DMS114 treated with DMSO at 0.1 percent for 48 hours (cell line): ENCODE measurements around the gene NOS3.
"Not testable (repeated sequence)": the region's sequence is repeated elsewhere in the genome, so short reads cannot be mapped to it uniquely, and the experiment has no call there.

Source experiments
- DNase-seq: peaks from one replicate; lab custom pipeline; 2025; ENCODE audit not compliant: unreplicated experiment; lab: John Stamatoyannopoulos, UW

Gene NOS3

GRCh38 chr7:151032936-151033863 lies 42.4 kb downstream of the NOS3 start:
- DNase-seq: no peak

- DNase-seq: no peak
Measured at GRCh38 chr7:151033864-151034249, 43.0 kb downstream of the NOS3 start.

- no peak for DNase-seq
Measured at GRCh38 chr7:151034312-151035025, 43.7 kb downstream of the NOS3 start.

- no peak for DNase-seq
Measured at GRCh38 chr7:151035026-151035717, 44.4 kb downstream of the NOS3 start.

- DNase-seq: no peak
Measured at GRCh38 chr7:151035902-151036301, 45.1 kb downstream of the NOS3 start.

GRCh38 chr7:151038951-151039849 lies 48.4 kb downstream of the NOS3 start:
- no peak for DNase-seq

GRCh38 chr7:151039850-151040548 lies 49.2 kb downstream of the NOS3 start:
- no peak for DNase-seq

- no peak for DNase-seq
Measured at GRCh38 chr7:151040616-151041375, 50.0 kb downstream of the NOS3 start.

GRCh38 chr7:151043449-151043848 lies 52.6 kb downstream of the NOS3 start:
- DNase-seq: not testable (repeated sequence)

GRCh38 chr7:151043959-151044358 lies 53.1 kb downstream of the NOS3 start:
- no peak for DNase-seq

GRCh38 chr7:151045262-151045661 lies 54.4 kb downstream of the NOS3 start:
- DNase-seq: no peak

GRCh38 chr7:151045967-151046366 lies 55.1 kb downstream of the NOS3 start:
- no peak for DNase-seq

GRCh38 chr7:151046603-151047573 lies 56.1 kb downstream of the NOS3 start:
- DNase-seq: no peak

- no peak for DNase-seq
Measured at GRCh38 chr7:151047976-151048815, 57.4 kb downstream of the NOS3 start, which contains the start of gene ASIC3. Gene ASIC3 (plus strand): TSS chr7:151048531. CDS start chr7:151048886, 355 bp downstream.

GRCh38 chr7:151048911-151049463 lies 58.2 kb downstream of the NOS3 start:
- DNase-seq: no peak

GRCh38 chr7:151051108-151051507 lies 60.3 kb downstream of the NOS3 start:
- no peak for DNase-seq

- no peak for DNase-seq
Measured at GRCh38 chr7:151053096-151053495, 62.3 kb downstream of the NOS3 start.
